Measurements from ENCODE around the gene CATSPERE.

CATSPERE gene

DNA sequence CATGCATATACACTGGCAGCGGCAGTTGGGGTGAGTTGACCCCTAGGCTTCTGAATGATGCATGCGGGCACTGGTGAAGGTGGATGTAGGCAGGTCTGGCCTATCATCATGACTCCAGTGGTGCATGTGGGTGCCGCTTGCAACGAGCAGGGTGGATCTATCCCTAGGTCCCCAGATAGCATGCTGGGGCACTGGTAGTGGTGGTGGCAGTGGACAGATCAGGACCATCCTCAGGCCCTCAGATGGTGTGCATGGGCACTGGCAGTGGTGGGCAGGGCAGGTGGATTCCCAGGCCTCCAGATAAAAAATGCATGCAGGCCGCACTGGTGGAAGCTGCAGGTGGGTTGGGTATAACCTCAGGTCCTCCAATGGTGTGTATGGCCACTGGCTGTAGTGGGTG is 52.4 kb downstream of the CATSPERE start:
- no peak for TF ChIP-seq CEBPB (IDR thresholded peaks at IDR 0.05)
- TF ChIP-seq CREB1 (IDR thresholded peaks at IDR 0.05; ENCODE audit: low read depth), result no peak
- no peak for TF ChIP-seq EP300 (IDR thresholded peaks at IDR 0.05; ENCODE audit: borderline replicate concordance)
- no peak for TF ChIP-seq ZBTB7A (IDR thresholded peaks at IDR 0.05; ENCODE audit: low read depth)
- no peak for TF ChIP-seq FOXM1 (IDR thresholded peaks at IDR 0.05; ENCODE audit: borderline replicate concordance, low read depth)
- TF ChIP-seq, protein P1, sequence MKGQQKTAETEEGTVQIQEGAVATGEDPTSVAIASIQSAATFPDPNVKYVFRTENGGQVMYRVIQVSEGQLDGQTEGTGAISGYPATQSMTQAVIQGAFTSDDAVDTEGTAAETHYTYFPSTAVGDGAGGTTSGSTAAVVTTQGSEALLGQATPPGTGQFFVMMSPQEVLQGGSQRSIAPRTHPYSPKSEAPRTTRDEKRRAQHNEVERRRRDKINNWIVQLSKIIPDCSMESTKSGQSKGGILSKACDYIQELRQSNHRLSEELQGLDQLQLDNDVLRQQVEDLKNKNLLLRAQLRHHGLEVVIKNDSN (IDR thresholded peaks at IDR 0.05), result no peak
- no peak for TF ChIP-seq RAD21 (IDR thresholded peaks at IDR 0.05; ENCODE audit: low read depth)
- TF ChIP-seq, protein P2, sequence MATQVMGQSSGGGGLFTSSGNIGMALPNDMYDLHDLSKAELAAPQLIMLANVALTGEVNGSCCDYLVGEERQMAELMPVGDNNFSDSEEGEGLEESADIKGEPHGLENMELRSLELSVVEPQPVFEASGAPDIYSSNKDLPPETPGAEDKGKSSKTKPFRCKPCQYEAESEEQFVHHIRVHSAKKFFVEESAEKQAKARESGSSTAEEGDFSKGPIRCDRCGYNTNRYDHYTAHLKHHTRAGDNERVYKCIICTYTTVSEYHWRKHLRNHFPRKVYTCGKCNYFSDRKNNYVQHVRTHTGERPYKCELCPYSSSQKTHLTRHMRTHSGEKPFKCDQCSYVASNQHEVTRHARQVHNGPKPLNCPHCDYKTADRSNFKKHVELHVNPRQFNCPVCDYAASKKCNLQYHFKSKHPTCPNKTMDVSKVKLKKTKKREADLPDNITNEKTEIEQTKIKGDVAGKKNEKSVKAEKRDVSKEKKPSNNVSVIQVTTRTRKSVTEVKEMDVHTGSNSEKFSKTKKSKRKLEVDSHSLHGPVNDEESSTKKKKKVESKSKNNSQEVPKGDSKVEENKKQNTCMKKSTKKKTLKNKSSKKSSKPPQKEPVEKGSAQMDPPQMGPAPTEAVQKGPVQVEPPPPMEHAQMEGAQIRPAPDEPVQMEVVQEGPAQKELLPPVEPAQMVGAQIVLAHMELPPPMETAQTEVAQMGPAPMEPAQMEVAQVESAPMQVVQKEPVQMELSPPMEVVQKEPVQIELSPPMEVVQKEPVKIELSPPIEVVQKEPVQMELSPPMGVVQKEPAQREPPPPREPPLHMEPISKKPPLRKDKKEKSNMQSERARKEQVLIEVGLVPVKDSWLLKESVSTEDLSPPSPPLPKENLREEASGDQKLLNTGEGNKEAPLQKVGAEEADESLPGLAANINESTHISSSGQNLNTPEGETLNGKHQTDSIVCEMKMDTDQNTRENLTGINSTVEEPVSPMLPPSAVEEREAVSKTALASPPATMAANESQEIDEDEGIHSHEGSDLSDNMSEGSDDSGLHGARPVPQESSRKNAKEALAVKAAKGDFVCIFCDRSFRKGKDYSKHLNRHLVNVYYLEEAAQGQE (IDR thresholded peaks at IDR 0.05; ENCODE audit: low read depth), result no peak
- TF ChIP-seq EGR1 (IDR thresholded peaks at IDR 0.05), result no peak

DNA sequence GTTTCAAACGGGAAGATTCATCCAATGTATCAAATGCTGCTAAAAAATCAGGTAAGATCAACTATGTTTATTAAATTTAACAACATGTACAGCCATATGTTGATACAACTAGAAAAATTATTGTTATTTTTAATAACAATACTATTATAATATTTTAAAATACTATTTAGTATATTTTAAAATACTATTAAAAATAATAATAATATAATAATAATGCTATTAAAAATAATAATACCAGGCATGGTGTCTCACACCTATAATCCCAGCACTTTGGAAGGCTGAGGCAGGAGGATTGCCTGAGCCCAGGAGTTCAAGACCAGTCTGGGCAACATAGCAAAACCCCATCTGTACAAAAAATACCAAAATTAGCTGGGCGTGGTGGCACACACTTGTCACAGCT is 54.6 kb downstream of the CATSPERE start:
- TF ChIP-seq FOXM1 (IDR thresholded peaks at IDR 0.05; ENCODE audit: borderline replicate concordance, low read depth) (no peak), RAD21 (IDR thresholded peaks at IDR 0.05; ENCODE audit: low read depth) (no peak), TAF1 (IDR thresholded peaks at IDR 0.05; ENCODE audit: low read depth) (no peak), EGR1 (IDR thresholded peaks at IDR 0.05) (no peak)
- TF ChIP-seq, protein P1 (IDR thresholded peaks at IDR 0.05), result no peak

DNA sequence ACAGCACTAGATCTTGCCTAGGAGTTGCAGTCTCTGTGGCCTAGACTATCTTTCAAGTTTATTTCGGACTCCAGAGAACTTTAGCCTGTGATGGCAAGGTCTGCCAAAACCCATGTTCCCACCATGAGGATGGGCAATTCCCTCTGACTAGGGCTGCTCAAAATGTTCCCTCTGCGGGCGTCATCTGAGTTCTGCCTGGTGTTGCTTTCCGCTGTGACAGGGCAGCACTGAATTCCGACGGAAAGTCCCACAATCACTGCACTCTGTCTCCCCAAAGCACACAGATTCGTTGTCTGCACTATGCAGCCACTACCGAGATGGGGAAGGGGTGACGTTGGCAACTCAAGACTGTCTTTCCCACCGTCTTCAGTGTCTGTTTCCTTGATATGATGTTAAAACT is 75.2 kb downstream of the CATSPERE start:
- TF ChIP-seq, protein P1 (IDR thresholded peaks at IDR 0.05), result no peak
- TF ChIP-seq, protein P2 (IDR thresholded peaks at IDR 0.05; ENCODE audit: low read depth), result no peak
- no peak for TF ChIP-seq CREB1 (IDR thresholded peaks at IDR 0.05; ENCODE audit: low read depth)
- TF ChIP-seq YY1 (IDR thresholded peaks at IDR 0.05; ENCODE audit: low read depth), result no peak

DNA sequence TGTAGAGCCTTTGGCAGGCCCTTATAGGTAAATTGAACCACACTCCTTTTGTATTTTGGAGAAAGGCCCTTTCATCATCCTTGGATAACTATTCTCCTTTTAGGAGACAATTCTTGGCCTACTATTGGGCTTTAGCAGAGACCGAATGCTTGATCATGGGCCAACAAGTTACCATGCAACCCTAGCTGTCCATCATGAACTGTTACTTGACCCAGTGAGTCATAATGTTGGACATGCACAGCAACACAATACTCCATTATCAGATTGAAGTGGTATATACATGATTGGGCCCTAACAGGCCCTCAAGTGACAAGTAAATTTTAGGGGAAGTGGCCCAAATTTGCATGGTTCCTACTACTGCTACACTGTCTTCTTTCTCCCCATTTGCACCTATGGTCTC is 84.4 kb downstream of the CATSPERE start:
- TF ChIP-seq NFIC (IDR thresholded peaks at IDR 0.05) (no peak), FOXM1 (IDR thresholded peaks at IDR 0.05; ENCODE audit: borderline replicate concordance, low read depth) (no peak), CEBPB (IDR thresholded peaks at IDR 0.05) (no peak), ZBTB7A (IDR thresholded peaks at IDR 0.05; ENCODE audit: low read depth) (no peak), RAD21 (IDR thresholded peaks at IDR 0.05; ENCODE audit: low read depth) (no peak), EGR1 (IDR thresholded peaks at IDR 0.05) (no peak), CREB1 (IDR thresholded peaks at IDR 0.05; ENCODE audit: low read depth) (no peak), TAF1 (IDR thresholded peaks at IDR 0.05; ENCODE audit: low read depth) (no peak), TCF12 (IDR thresholded peaks at IDR 0.05; ENCODE audit: low read depth) (no peak), EP300 (IDR thresholded peaks at IDR 0.05; ENCODE audit: borderline replicate concordance) (no peak), TEAD4 (IDR thresholded peaks at IDR 0.05) (no peak), YY1 (IDR thresholded peaks at IDR 0.05; ENCODE audit: low read depth) (no peak)
- TF ChIP-seq, protein P1 (IDR thresholded peaks at IDR 0.05), result no peak
- TF ChIP-seq, protein P3, sequence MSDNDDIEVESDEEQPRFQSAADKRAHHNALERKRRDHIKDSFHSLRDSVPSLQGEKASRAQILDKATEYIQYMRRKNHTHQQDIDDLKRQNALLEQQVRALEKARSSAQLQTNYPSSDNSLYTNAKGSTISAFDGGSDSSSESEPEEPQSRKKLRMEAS (IDR thresholded peaks at IDR 0.05), result no peak
- TF ChIP-seq, protein P2 (IDR thresholded peaks at IDR 0.05; ENCODE audit: low read depth), result no peak

Measured in Ishikawa (cell line).